Tongue (tissue), 1 donor: ENCODE results near the gene DCUN1D4. TPM values are rescaled to one million over a fixed set of nuclear protein-coding genes. Genes with fewer than 3 reads are reported as not detected.

Experiments
- total RNA-seq: library from RNA; depleted of rRNA; stranded (reverse); fragments of >200 nt; gene quantifications from one replicate; pipeline ENCODE4 v1.2.3, GENCODE V29; 2014

The DCUN1D4 gene
- total RNA-seq, 1 donor from 2014 or later: 32.8 TPM

Other genes starting within 250 kb of the DCUN1D4 start
- gene LRRC66, start 177.2 kb downstream of the DCUN1D4 start, total RNA-seq: 1.1 TPM
- 204 TPM for gene SGCB, start 195.1 kb downstream of the DCUN1D4 start, total RNA-seq
- gene SPATA18, start 208.2 kb downstream of the DCUN1D4 start, total RNA-seq: 3.6 TPM